Spleen (tissue), 11 donors: ENCODE measurements around the gene MYNN. TPM values are rescaled to one million over a fixed set of nuclear protein-coding genes. Genes with fewer than 3 reads are reported as not detected.

Experiments
- DNase-seq: peaks from one replicate; pipeline ENCODE4 v3.0.0-alpha.2; 2020
- H3K27ac ChIP-seq, 8 donors: fragments of 200-600 bp; sonication (generic) in 7 of 8; 1 replicate in 4 of 8; 2 replicates in 4 of 8; pipeline versions ENCODE4 v1.5.0 to v1.8.0; 2016 to 2021; ENCODE audit warnings: inconsistent platforms in 4 of 8, mild to moderate bottlenecking in 4 of 8, moderate library complexity in 1 of 8
- H3K27me3 ChIP-seq, 7 donors: fragments of 200-600 bp; sonication (generic) in 6 of 7; replicated peaks in 1 of 7; 1 replicate in 4 of 7; 2 replicates in 3 of 7; pipeline versions ENCODE4 v1.5.0 to v1.8.0; 2016 to 2021; ENCODE audit warnings: inconsistent platforms in 3 of 7, mild to moderate bottlenecking in 1 of 7
- H3K36me3 ChIP-seq, 6 donors: fragments of 200-600 bp; sonication (generic) in 5 of 6; 1 replicate in 4 of 6; 2 replicates in 2 of 6; pipeline versions ENCODE4 v1.5.0 to v1.8.0; 2016 to 2021; ENCODE audit warnings: inconsistent platforms in 2 of 6
- H3K4me1 ChIP-seq, 6 donors: fragments of 200-600 bp; sonication (generic) in 5 of 6; 1 replicate in 3 of 6; 2 replicates in 3 of 6; pipeline versions ENCODE4 v1.5.0 to v1.8.0; 2016 to 2021; ENCODE audit warnings: inconsistent platforms in 3 of 6
- H3K4me3 ChIP-seq, 8 donors: fragments of 200-600 bp; sonication (generic) in 7 of 8; 1 replicate in 4 of 8; 2 replicates in 4 of 8; pipeline versions ENCODE4 v1.5.0 to v1.8.0; 2016 to 2021; ENCODE audit warnings: inconsistent platforms in 4 of 8, mild to moderate bottlenecking in 4 of 8, moderate library complexity in 2 of 8
- H3K9me3 ChIP-seq, 8 donors: fragments of 200-600 bp; sonication (generic) in 7 of 8; 1 replicate in 4 of 8; 2 replicates in 4 of 8; pipeline versions ENCODE4 v1.5.0 to v1.8.0; 2016 to 2021; ENCODE audit warnings: inconsistent platforms in 4 of 8
- CTCF ChIP-seq, 11 experiments: fragments of 200-600 bp in 7 of 11; fragments of 450-650 bp in 4 of 11; sonication (generic) in 4 of 11; IDR thresholded peaks in 8 of 11; conservative IDR thresholded peaks in 3 of 11; 1 replicate in 7 of 11; 2 replicates in 4 of 11; pipeline versions ENCODE4 v1.4.0 to v1.8.0; 2016 to 2021; ENCODE audit warnings: antibody characterized with exemption in 11 of 11, inconsistent platforms in 4 of 11, mild to moderate bottlenecking in 1 of 11
- POLR2A ChIP-seq, 3 donors: fragments of 450-650 bp; IDR thresholded peaks; one replicate each; pipeline ENCODE4 v1.5.1; 2017; ENCODE audit warnings: antibody characterized with exemption in 3 of 3, mild to moderate bottlenecking in 1 of 3
- POLR2AphosphoS5 ChIP-seq, 3 donors: sonication (generic); formaldehyde crosslinking; IDR thresholded peaks; one replicate each; pipeline ENCODE4 v1.5.1; 2017; ENCODE audit warnings: antibody characterized with exemption in 3 of 3
- WGBS, 5 donors: extraction: QIAGEN DNeasy Blood & Tissue Kit in 3 of 5; methylation state at CpG; one replicate each; pipeline versions ENCODE4 v1.1.5 to v1.1.7; 2013 to 2018; 5-methylcytosine and 5-hydroxymethylcytosine counted together
- intact Hi-C: fragments of 100-400 bp; cut with DNase I; formaldehyde crosslinking; loops from one replicate; pipeline ENCODE4 v1.15.0; 2023; ENCODE audit warnings: low total_unique reads
- polyA plus RNA-seq, 3 donors: library from polyadenylated mRNA; stranded (reverse); fragments of 200-250 nt; gene quantifications; one replicate each; pipeline ENCODE4 v1.2.1, GENCODE V29; 2013
- total RNA-seq, 7 donors: library from RNA; depleted of rRNA in 3 of 7; stranded (reverse); fragments of >200 nt in 3 of 7; fragmentation: NEBNext Ultra II Directional in 4 of 7; extraction: Animal tissue kit (Norgen Biotek cat#: 25700) in 4 of 7; gene quantifications; one replicate each; pipeline versions ENCODE4 v1.1.0 to v1.2.1, GENCODE V29; 2016 to 2021
- donor health status: healthy with polysubstance abuse.
- donor health status: DM: no; HTN: no; CAD: no; lungs with moderate emphysema.
- donor health status: DM: no; HTN: no; CAD: no.
- donor health status: Bipolar disorder and iron deficiency.
- donor health status: healthy.
- donor health status: DM: no; HTN: no; CAD: no.
- donor health status: DM: yes; HTN: yes; CAD: no.

MYNN gene
- total and polyA plus RNA-seq, 10 donors: 8.3 to 21.8 (median 16.0) TPM

- 79 to 94% (median 93%) methylated on average over 3 of the region's 3 CpGs for WGBS, 5 donors
- Histone ChIP-seq H3K4me3 (no peak overlapping the region), H3K27me3 (peaks cover 0 to 10% (median 0%) of the 10 kb centered on the region in 7 donors), H3K36me3 (no peaks in the 10 kb centered on the region), H3K27ac (no peak overlapping the region), H3K4me1 (peaks cover 0 to 13% (median 0%) of the 10 kb centered on the region in 6 donors), H3K9me3 (no peaks in the 10 kb centered on the region)
- intact Hi-C loops: no loop called here
- no peak for DNase-seq
- no peak for TF ChIP-seq POLR2A (IDR thresholded peaks at IDR 0.05)
- no peak for TF ChIP-seq POLR2AphosphoS5 (IDR thresholded peaks at IDR 0.05)
- TF ChIP-seq CTCF (IDR thresholded peaks at IDR 0.05 in 8 of 11, conservative IDR thresholded peaks at IDR 0.05 in 3 of 11): no peak
These were observed 18.5 kb upstream of the MYNN start for GRCh38 chr3:169754711-169755110.

- H3K36me3 ChIP-seq: no peaks in the 10 kb centered on the region
- no peak overlapping the region for H3K27ac ChIP-seq
- peaks cover 0 to 13% (median 0%) of the 10 kb centered on the region in 6 donors for H3K4me1 ChIP-seq
- WGBS, 5 donors: 68 to 82% (median 76%) methylated on average over 2 of the region's 2 CpGs
- peaks cover 0 to 6% (median 0%) of the 10 kb centered on the region in 7 donors for H3K27me3 ChIP-seq
- intact Hi-C loops: no loop called here
- H3K9me3 ChIP-seq: no peaks in the 10 kb centered on the region
- TF ChIP-seq POLR2AphosphoS5 (IDR thresholded peaks at IDR 0.05): no peak
- TF ChIP-seq CTCF (IDR thresholded peaks at IDR 0.05 in 8 of 11, conservative IDR thresholded peaks at IDR 0.05 in 3 of 11): no peak
- TF ChIP-seq POLR2A (IDR thresholded peaks at IDR 0.05): no peak
- DNase-seq: no peak
- no peak overlapping the region for H3K4me3 ChIP-seq
These were observed 17.7 kb upstream of the MYNN start for GRCh38 chr3:169755488-169755887.

- TF ChIP-seq POLR2A (IDR thresholded peaks at IDR 0.05): no peak
- TF ChIP-seq CTCF (IDR thresholded peaks at IDR 0.05 in 8 of 11, conservative IDR thresholded peaks at IDR 0.05 in 3 of 11): no peak
- no peak for TF ChIP-seq POLR2AphosphoS5 (IDR thresholded peaks at IDR 0.05)
- Histone ChIP-seq H3K36me3 (no peaks in the 10 kb centered on the region), H3K9me3 (peaks cover 0 to 3% (median 0%) of the 10 kb centered on the region in 8 donors), H3K4me1 (peaks cover 0 to 24% (median 11%) of the 10 kb centered on the region in 6 donors), H3K4me3 (no peak overlapping the region), H3K27me3 (peaks cover 0 to 3% (median 0%) of the 10 kb centered on the region in 7 donors), H3K27ac (no peak overlapping the region)
- WGBS, 5 donors: 61 to 69% (median 65%) methylated on average over 5 of the region's 5 CpGs
- no peak for DNase-seq
- intact Hi-C loops: no loop called here
These were observed 14.7 kb upstream of the MYNN start for GRCh38 chr3:169758359-169758994.

- H3K4me3 ChIP-seq: no peak overlapping the region
- WGBS, 5 donors: 19 to 39% (median 31%) methylated on average over 2 of the region's 2 CpGs
- TF ChIP-seq CTCF (IDR thresholded peaks at IDR 0.05 in 8 of 11, conservative IDR thresholded peaks at IDR 0.05 in 3 of 11) (no peak), POLR2A (IDR thresholded peaks at IDR 0.05) (no peak), POLR2AphosphoS5 (IDR thresholded peaks at IDR 0.05) (no peak)
- H3K4me1 ChIP-seq: peaks cover 0 to 31% (median 18%) of the 10 kb centered on the region in 6 donors
- peak overlapping the region in 1 of 8 donors; percentile 22 for H3K27ac ChIP-seq
- no peaks in the 10 kb centered on the region for H3K36me3 ChIP-seq
- H3K27me3 ChIP-seq: peaks cover 0 to 3% (median 0%) of the 10 kb centered on the region in 7 donors
- intact Hi-C loops: no loop called here
- no peak for DNase-seq
- H3K9me3 ChIP-seq: peaks cover 0 to 3% (median 0%) of the 10 kb centered on the region in 8 donors
These were observed 13.9 kb upstream of the MYNN start for GRCh38 chr3:169759256-169759655.
